GM18508 (cell line): ENCODE results near the gene SLC16A12.
"Not testable (repeated sequence)": the region's sequence is repeated elsewhere in the genome, so short reads cannot be mapped to it uniquely, and the experiment has no call there.

ENCODE experiments used
- ATAC-seq: cut with Tn5 transposase; IDR thresholded peaks from one replicate; pipeline ENCODE4 v1.9.1; 2021; ENCODE audit warnings: moderate number of reproducible peaks; ENCODE audit not compliant: insufficient read depth, unreplicated experiment

Gene SLC16A12

DNA sequence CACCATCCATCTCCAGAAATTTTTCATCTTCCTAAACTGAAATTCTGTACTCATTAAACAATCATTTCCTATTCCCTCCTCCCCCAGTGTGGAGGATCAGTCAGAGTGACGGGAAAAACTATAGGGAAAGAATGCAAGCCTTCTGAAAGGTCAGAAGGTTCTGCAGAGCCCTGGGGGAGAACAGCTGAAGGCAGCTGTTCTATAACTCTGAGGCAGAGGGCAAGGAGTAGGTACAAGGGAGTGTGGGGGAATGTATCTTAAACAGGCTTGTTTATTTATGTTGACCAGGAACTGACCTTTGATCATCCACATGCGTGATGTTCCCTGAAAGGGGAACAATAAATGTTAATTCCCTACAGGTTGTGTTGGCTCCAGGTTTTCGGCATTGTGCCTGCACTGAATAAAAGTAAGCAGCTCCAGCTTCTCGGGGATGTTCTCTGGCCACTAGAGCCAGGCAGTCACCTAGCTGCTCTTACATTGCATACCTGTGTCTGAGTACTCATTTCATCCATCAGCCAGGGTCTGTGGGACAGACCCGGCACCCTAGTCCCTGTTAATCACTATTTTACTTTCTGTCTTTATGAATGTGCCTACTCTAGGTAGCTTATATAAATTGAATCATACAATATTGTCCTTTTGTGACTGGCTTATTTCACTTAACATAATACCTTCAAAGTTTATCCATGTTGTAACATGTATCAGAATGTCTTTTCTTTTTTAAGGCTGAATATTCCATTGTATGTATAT, 137.2 kb downstream of the SLC16A12 start:
- no peak for ATAC-seq

- ATAC-seq = no peak
Observed at GRCh38 chr10:89395141-89395540, 140.3 kb downstream of the SLC16A12 start.

GRCh38 chr10:89393898-89394297, 141.5 kb downstream of the SLC16A12 start:
- no peak for ATAC-seq

DNA sequence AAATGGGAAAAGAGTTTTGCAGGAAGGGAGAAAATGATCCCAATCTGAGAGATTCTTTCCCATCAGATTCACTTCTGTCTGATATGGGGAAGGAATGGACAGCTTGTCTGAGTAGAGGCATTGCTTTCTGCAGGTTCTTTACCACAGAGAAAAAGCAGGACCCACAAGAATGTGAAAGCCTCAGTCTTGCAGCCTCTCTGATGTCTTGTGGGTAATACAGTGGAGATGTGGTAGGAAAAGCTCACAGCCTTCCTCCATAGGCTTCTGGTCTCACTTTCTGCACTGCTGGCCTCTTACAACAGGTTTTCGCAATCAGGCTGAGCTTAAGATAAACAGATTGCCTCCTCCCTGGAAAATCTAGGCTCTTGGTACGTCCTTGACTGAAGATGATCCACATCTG, 142.4 kb downstream of the SLC16A12 start:
- ATAC-seq = no peak

DNA sequence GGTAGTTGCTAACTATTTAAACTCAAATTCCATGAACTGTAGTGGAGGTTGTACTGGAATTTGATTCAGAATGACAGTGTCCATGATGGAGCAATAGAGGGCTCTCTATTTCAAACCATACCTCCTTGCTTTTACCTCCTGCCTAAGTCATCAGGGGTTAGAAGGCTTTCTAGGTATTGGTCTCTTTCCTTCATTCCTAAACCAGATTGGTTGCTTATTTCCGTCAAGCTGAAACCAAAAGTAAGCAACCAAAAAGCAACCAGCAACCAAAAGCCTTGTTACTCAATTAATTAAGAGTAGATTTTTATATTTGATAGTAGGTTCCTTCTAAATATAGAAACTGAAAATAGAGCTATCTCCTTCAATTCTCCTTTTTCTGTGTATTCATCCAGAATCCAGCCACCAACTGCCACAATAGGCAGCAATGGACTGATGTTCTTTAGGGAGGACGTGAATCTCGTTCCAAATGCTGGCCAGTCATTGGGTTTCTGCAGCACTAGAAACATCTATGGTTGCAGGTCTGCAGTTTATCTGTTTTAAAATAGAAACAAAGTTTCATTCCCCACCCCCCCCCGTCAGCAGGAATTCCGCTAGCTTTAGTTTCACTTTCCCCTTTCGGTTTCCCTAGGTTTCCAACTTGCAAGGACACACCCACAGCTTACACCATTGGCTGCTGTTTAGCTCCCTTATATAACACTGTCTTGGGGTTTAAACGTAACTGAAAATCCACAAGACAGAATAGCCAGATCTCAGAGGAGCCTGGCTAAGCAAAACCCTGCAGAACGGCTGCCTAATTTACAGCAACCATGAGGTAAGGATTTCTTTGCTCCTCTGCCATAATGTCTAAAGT, 143.3 kb downstream of the SLC16A12 start, which contains the start of gene IFIT1:
TSS of gene IFIT1 (plus strand) at position 717 of the 850 bp plus-strand sequence. CDS start at position 807, 90 bp downstream.
- ATAC-seq = no peak

DNA sequence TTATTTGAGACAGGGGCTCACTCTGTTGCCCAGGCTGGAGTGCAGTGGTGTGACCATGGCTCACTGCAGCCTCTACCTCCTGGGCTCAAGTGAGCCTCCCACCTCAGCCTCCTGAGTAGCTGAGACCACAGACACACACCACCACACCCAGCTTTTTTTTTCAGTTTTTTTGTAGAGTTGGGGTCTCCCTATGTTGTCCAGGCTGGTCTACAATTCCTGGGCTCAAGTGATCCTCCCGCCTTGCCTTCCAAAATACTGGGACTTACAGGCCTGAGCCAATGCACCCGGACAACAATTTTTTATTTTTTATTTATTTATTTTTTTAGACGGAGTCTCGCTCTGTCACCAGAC, 144.2 kb downstream of the SLC16A12 start:
- not testable (repeated sequence) for ATAC-seq

DNA sequence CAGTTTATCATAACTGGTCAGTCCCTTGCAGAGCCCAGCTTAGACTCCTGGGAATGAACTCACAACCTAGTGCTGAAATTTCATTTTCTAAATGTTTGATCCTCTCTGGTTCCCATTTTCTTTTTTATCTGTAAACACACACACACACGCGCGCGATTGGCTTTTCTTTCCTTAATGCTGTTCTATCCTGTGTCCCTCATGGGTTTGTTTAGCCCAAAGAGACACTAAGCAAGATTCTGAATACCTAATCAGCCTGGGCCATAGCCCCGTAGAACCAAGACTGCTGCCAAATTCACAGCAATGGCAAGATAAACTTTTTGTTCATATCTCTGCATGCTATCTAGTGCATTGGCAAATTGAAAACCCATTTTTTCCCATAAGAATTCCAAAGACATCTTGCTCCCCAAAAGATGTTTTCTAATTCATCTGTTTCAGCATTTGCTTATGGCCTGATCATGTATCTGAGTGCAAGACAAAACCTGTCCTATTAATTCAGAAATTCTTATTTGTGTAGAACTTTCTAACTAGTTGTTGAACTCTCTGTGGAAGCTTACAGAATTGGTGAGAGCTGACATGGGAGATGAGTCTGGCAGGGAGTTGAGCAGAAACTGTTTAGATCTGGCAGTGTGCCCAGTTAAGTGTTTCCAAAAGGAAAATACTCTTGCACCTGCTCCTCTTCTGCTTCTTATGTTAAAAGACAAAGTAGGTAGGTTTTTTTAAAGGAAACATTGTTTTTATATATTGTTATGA, 144.7 kb downstream of the SLC16A12 start:
- ATAC-seq = no peak

- ATAC-seq = no peak
Observed at GRCh38 chr10:89389254-89389653, 146.1 kb downstream of the SLC16A12 start.

DNA sequence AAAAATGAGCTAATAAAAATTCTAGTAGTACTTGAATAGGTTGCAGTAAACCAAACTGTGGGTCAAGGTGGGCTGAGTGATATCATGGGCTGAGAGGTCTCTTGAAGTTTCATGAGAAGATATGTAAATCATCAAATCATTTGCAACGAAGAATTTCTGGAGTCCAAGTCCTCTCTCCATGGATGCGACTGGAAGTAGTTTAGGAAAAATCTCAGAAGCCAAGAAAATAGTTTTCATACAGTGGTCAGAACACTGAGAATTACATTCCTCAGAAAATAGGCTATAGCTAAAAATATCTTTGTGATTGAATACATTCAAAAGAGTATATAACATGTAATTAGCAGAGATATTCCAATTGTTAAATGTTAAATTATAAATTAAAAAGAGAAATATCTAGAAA, 146.6 kb downstream of the SLC16A12 start:
- ATAC-seq = no peak

DNA sequence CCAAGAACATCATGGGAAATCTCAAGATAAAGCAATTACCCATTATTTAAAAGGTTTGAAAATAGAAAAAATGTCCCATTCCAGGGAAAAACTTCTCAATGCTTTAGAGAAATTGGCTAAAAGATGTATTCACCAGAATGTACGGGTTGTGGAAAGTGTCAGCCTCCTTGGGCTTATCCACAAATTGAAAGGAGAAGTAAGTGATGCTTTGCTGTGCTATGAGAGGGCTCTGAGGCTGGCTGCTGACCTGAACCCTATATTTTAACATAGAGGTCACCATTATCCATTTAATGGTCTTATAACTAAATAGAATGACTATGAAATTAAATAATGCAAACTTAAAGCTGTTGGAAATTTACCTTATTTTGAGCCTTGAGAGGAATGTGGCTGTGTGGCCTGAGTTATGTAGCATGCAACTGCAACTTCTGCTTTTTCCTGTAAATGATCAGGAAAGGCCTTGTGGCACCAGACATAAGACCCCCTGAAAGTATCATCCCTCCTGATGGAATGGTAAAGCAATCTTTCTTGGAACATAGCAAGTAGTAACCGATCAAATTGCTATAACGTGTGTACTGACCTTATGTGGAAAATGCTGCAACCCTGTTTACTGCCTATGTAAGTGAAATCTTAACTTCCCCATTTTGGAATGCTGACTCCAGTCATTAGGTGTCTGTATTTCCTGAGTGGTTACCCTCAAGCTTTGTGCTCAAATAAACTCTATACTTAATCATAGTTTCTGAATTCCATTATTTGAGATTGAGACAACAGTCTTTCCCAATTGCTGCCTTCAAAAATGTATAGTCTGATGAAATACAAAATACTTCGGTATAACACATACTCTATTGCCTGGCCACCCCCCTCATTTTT, 150.7 kb downstream of the SLC16A12 start:
- no peak for ATAC-seq

- no peak for ATAC-seq
Observed at GRCh38 chr10:89382757-89383156, 152.6 kb downstream of the SLC16A12 start.
